HL-60 (cell line): Measurements from ENCODE around the gene BANP.
"Not testable (repeated sequence)": the region's sequence is repeated elsewhere in the genome, so short reads cannot be mapped to it uniquely, and the experiment has no call there.

ENCODE experiments used
- DNase-seq, 2 experiments: peaks; one replicate each; pipeline ENCODE4 v3.0.0-alpha.2; 2010 to 2020; ENCODE audit warnings: low read depth in 1 of 2, low spot score in 1 of 2
- H3K27ac ChIP-seq: fragments of 250-450 bp; sonication (Bioruptor Pico); replicated peaks from 2 replicates; pipeline ENCODE4 v1.5.1; 2020; ENCODE audit warnings: mild to moderate bottlenecking, moderate library complexity
- H3K27me3 ChIP-seq: fragments of 250-450 bp; sonication (Bioruptor Pico); 2 replicates; pipeline ENCODE4 v1.5.1; 2021; ENCODE audit warnings: mild to moderate bottlenecking, moderate library complexity; ENCODE audit not compliant: insufficient read depth, poor library complexity, severe bottlenecking
- H3K4me3 ChIP-seq: replicated peaks from 2 replicates; pipeline ENCODE4 v1.5.1; 2011; ENCODE audit warnings: mild to moderate bottlenecking, control low read depth, low read length; ENCODE audit not compliant: insufficient read depth
- CTCF ChIP-seq: IDR thresholded peaks from one replicate; pipeline ENCODE4 v1.5.1; 2011; ENCODE audit warnings: low read length, control low read depth, inconsistent platforms; ENCODE audit not compliant: insufficient read depth
- GABPA ChIP-seq: IDR thresholded peaks from 2 replicates; pipeline ENCODE4 v1.6.1; 2012; ENCODE audit warnings: low read depth
- POLR2AphosphoS5 ChIP-seq: IDR thresholded peaks from 2 replicates; pipeline ENCODE4 v1.6.1; 2012; ENCODE audit warnings: low read depth
- REST ChIP-seq: IDR thresholded peaks from 2 replicates; pipeline ENCODE4 v1.6.1; 2012; ENCODE audit warnings: low read depth; ENCODE audit not compliant: insufficient replicate concordance
- SPI1 ChIP-seq: IDR thresholded peaks from 2 replicates; pipeline ENCODE4 v1.6.1; 2012; ENCODE audit warnings: low read depth, mild to moderate bottlenecking, borderline replicate concordance

Gene BANP

GRCh38 chr16:88100801-88101622 lies 149.8 kb downstream of the BANP start:
- not testable (repeated sequence) for DNase-seq, H3K27ac ChIP-seq, H3K4me3 ChIP-seq, H3K27me3 ChIP-seq

GRCh38 chr16:88101623-88102105 lies 150.4 kb downstream of the BANP start:
- not testable (repeated sequence) for H3K27ac ChIP-seq, H3K27me3 ChIP-seq, H3K4me3 ChIP-seq, DNase-seq

GRCh38 chr16:88102597-88102996 lies 151.4 kb downstream of the BANP start:
- no peak overlapping the region for H3K27ac ChIP-seq
- DNase-seq: no peak
- no peaks in the 10 kb centered on the region for H3K27me3 ChIP-seq
- no peak overlapping the region for H3K4me3 ChIP-seq
- TF ChIP-seq POLR2AphosphoS5 (no peak), GABPA (no peak), CTCF (no peak), REST (no peak), SPI1 (no peak)

- Histone ChIP-seq H3K27ac (no peak overlapping the region), H3K4me3 (no peak overlapping the region), H3K27me3 (no peaks in the 10 kb centered on the region)
- TF ChIP-seq GABPA: no peak
- TF ChIP-seq SPI1: no peak
- no peak for TF ChIP-seq POLR2AphosphoS5
- TF ChIP-seq CTCF: no peak
- no peak for TF ChIP-seq REST
- no peak for DNase-seq
Measured at GRCh38 chr16:88103011-88103410, 151.8 kb downstream of the BANP start.
